HepG2 (cell line): ENCODE results near the gene PANK4. TPM values are rescaled to one million over a fixed set of nuclear protein-coding genes. Genes with fewer than 3 reads are reported as not detected.

Experiments used
- ATAC-seq: fragments of 200-7000 bp; cut with Tn5 transposase; 3 replicates; pipeline ENCODE4 v1.9.1; 2020; ENCODE audit warnings: mild to moderate bottlenecking, moderate library complexity
- BruUV-seq: library from RNA; stranded (reverse); fragments of 400-500 nt; replicated peaks from 2 replicates; lab custom pipeline; 2021; lab: Mats Ljungman, UMichigan
- CTCF ChIA-PET: fragments of 300-600 bp; formaldehyde crosslinking; extraction: SDS; loops from one replicate; lab custom pipeline; 2021; ENCODE audit warnings: low total read pairs, inconsistent platforms, low intra/inter-chr PET ratio; lab: Yijun Ruan, JAX
- POLR2A ChIA-PET: fragments of 350-600 bp; sonication (Branson Sonifier 250); formaldehyde crosslinking; loops from one replicate; lab custom pipeline; 2020; ENCODE audit warnings: antibody characterized with exemption, inconsistent platforms; lab: Yijun Ruan, JAX
- DNase-seq: peaks from one replicate; pipeline ENCODE4 v3.0.0-alpha.2; 2015; ENCODE audit warnings: low spot score
- FAIRE-seq: peaks from 3 replicates; lab custom pipeline; 2011; peaks lifted over from hg19 to GRCh38; lab: Jason Lieb, UNC
- H2AFZ ChIP-seq: one replicate; pipeline ENCODE4 v1.6.1; 2011; ENCODE audit warnings: low read length, inconsistent platforms
- H3K27ac ChIP-seq: fragments of 300-600 bp; 3 replicates; pipeline ENCODE4 v1.8.0; 2011; ENCODE audit warnings: mixed run types, mild to moderate bottlenecking, mixed read lengths, low read length, inconsistent platforms; ENCODE audit not compliant: insufficient read depth; ENCODE audit errors: extremely low read length
- H3K27me3 ChIP-seq, 2 experiments: fragments of 200-600 bp in 1 of 2; 2 replicates in 1 of 2; 3 replicates in 1 of 2; pipeline versions ENCODE4 v1.6.0 to v1.8.0; 2011; ENCODE audit warnings: low read length in 2 of 2, mild to moderate bottlenecking in 2 of 2, moderate library complexity in 2 of 2, inconsistent platforms in 1 of 2; ENCODE audit not compliant: insufficient read depth in 2 of 2, control insufficient read depth in 1 of 2
- H3K36me3 ChIP-seq, 2 experiments: fragments of 200-600 bp in 1 of 2; replicated peaks in 1 of 2; 2 replicates in 1 of 2; 3 replicates in 1 of 2; pipeline versions ENCODE4 v1.5.1 to v1.8.0; 2011; ENCODE audit warnings: low read length in 2 of 2, inconsistent platforms in 1 of 2; ENCODE audit not compliant: insufficient read depth in 2 of 2, control insufficient read depth in 1 of 2
- H3K4me1 ChIP-seq: 2 replicates; pipeline ENCODE4 v1.5.1; 2012; ENCODE audit warnings: low read length, inconsistent platforms; ENCODE audit not compliant: insufficient read depth
- H3K4me2 ChIP-seq: 2 replicates; pipeline ENCODE4 v1.6.0; 2011; ENCODE audit warnings: low read depth, low read length, inconsistent platforms
- H3K4me3 ChIP-seq, 3 experiments: fragments of 200-600 bp in 1 of 3; sonication (generic), shearing (Covaris generic) in 1 of 3; replicated peaks in 1 of 3; 2 replicates each; pipeline ENCODE4 v1.5.1; 2011 to 2016; ENCODE audit warnings: low read length in 3 of 3, inconsistent platforms in 2 of 3, low read depth in 2 of 3, mild to moderate bottlenecking in 2 of 3, control low read depth in 1 of 3, mixed read lengths in 1 of 3; ENCODE audit not compliant: insufficient read depth in 1 of 3
- H3K79me2 ChIP-seq: one replicate; pipeline ENCODE4 v1.6.1; 2011; ENCODE audit warnings: low read length, inconsistent platforms; ENCODE audit not compliant: insufficient read depth
- H3K9ac ChIP-seq: 2 replicates; pipeline ENCODE4 v1.6.0; 2011; ENCODE audit warnings: mild to moderate bottlenecking, low read depth, low read length, inconsistent platforms; ENCODE audit not compliant: insufficient read depth
- H3K9me3 ChIP-seq: 2 replicates; pipeline ENCODE4 v1.5.1; 2012; ENCODE audit warnings: mild to moderate bottlenecking, low read length
- H4K20me1 ChIP-seq: 2 replicates; pipeline ENCODE4 v1.6.0; 2011; ENCODE audit warnings: inconsistent platforms, mild to moderate bottlenecking, low read length, moderate library complexity; ENCODE audit not compliant: insufficient read depth
- DDIT3 ChIP-seq: sonication (generic); formaldehyde crosslinking; IDR thresholded peaks from 2 replicates; pipeline ENCODE4 v1.4.0; 2020; ENCODE audit warnings: mild to moderate bottlenecking, missing genetic modification reagents
- HMGA1 ChIP-seq: sonication (generic); formaldehyde crosslinking; conservative IDR thresholded peaks from 2 replicates; pipeline ENCODE4 v1.4.0; 2020; ENCODE audit warnings: missing genetic modification reagents
- KAT8 ChIP-seq: IDR thresholded peaks from 2 replicates; pipeline ENCODE4 v1.6.1; 2016; ENCODE audit warnings: missing genetic modification reagents, missing compliant biosample characterization
- KLF11 ChIP-seq: IDR thresholded peaks from 2 replicates; pipeline ENCODE4 v1.6.1; 2016; ENCODE audit warnings: missing compliant biosample characterization
- MLLT10 ChIP-seq: sonication (generic); formaldehyde crosslinking; IDR thresholded peaks from 2 replicates; pipeline ENCODE4 v1.4.0; 2020; ENCODE audit warnings: missing genetic modification reagents
- NFIC ChIP-seq: IDR thresholded peaks from 2 replicates; pipeline ENCODE4 v1.6.1; 2012; ENCODE audit warnings: mild to moderate bottlenecking, low read length, inconsistent platforms
- PAX8 ChIP-seq: sonication (generic); formaldehyde crosslinking; IDR thresholded peaks from 2 replicates; pipeline ENCODE4 v1.8.0; 2022; ENCODE audit warnings: mild to moderate bottlenecking, missing genetic modification reagents, borderline replicate concordance
- RFX1 ChIP-seq: fragments of 450-650 bp; IDR thresholded peaks from 2 replicates; pipeline ENCODE4 v1.6.1; 2017
- ZNF326 ChIP-seq: sonication (generic); formaldehyde crosslinking; IDR thresholded peaks from 2 replicates; pipeline ENCODE4 v1.4.0; 2020; ENCODE audit warnings: missing genetic modification reagents, borderline replicate concordance
- ZNF563 ChIP-seq: sonication (generic); formaldehyde crosslinking; IDR thresholded peaks from 2 replicates; pipeline ENCODE4 v1.8.0; 2022; ENCODE audit warnings: mild to moderate bottlenecking, moderate library complexity, missing genetic modification reagents
- WGBS: methylation state at CpG from one replicate; pipeline ENCODE4 v1.1.6; 2017; ENCODE audit warnings: low lambda C conversion rate; 5-methylcytosine and 5-hydroxymethylcytosine counted together
- in situ Hi-C: cut with HindIII; loops from 2 replicates; pipeline ENCODE4 v1.10.0; 2017; ENCODE audit warnings: low pct_unique_long_range_greater_than_20kb; ENCODE audit not compliant: extremely low pct_ligation_motif_present
- intact Hi-C: fragments of 100-400 bp; cut with micrococcal nuclease; formaldehyde crosslinking; loops from one replicate; pipeline ENCODE4 v1.10.0; 2022; ENCODE audit not compliant: unreplicated experiment
- polyA plus RNA-seq, 8 experiments: library from polyadenylated mRNA; depleted of rRNA in 3 of 8; stranded (reverse) in 7 of 8; unstranded in 1 of 8; fragments of >200 nt; fragmentation: Illumina TruSeq in 4 of 8; extraction: Trizol in 4 of 8; gene quantifications; 2 replicates each; pipeline versions ENCODE4 v1.2.1 to v1.2.3, GENCODE V29; 2011 to 2016; ENCODE audit warnings: low read depth in 4 of 8, missing spikeins in 1 of 8, mixed read lengths in 1 of 8; ENCODE audit not compliant: insufficient read depth in 1 of 8
- total RNA-seq, 5 experiments: library from RNA; depleted of rRNA; stranded (reverse); fragments of >200 nt; fragmentation: Illumina TruSeq; extraction: Trizol; gene quantifications; 2 replicates each; pipeline ENCODE4 v1.2.3, GENCODE V29; 2016; ENCODE audit warnings: low read depth in 1 of 5

The PANK4 gene
- total and polyA plus RNA-seq, 2 of the 13 experiments (the other 11 are each of a cell fraction or from before 2014, with no cell fraction given): 17.4 to 19.3 TPM

- Histone ChIP-seq H3K27me3 (no peaks in the 10 kb centered on the region), H3K9me3 (no peaks in the 10 kb centered on the region), H2AFZ (no peak overlapping the region), H3K27ac (no peak overlapping the region), H4K20me1 (no peaks in the 10 kb centered on the region), H3K4me2 (no peak overlapping the region), H3K4me1 (no peaks in the 10 kb centered on the region), H3K4me3 (no peak overlapping the region), H3K36me3 (peaks cover 30 to 75% of the 10 kb centered on the region in 2 experiments), H3K79me2 (no peaks in the 10 kb centered on the region)
- CTCF ChIA-PET: interaction anchor here (1.4 kb wide), 1 partner anchor 34 kb away, joined by 3 read pairs; no protein-coding TSS in a partner anchor
- 96% methylated on average over 26 of the region's 43 CpGs for WGBS
- no TSS peak for BruUV-seq
- in situ Hi-C loops (loop anchor here (25.0 kb wide), 1 partner anchor 327 kb away; the partner anchor contains the start of gene FAAP20), intact Hi-C loops (no loop called here)
- POLR2A ChIA-PET: no interaction called here
- no peak for TF ChIP-seq MLLT10
- TF ChIP-seq, all 625 proteins: peak for 0
- no peak for DNase-seq
- no peak for FAIRE-seq
- no peak overlapping the region for H3K9ac ChIP-seq
- ATAC-seq: no peak
Measured at GRCh38 chr1:2513939-2514652, 12.3 kb downstream of the PANK4 start.

GRCh38 chr1:2512862-2513421, 13.5 kb downstream of the PANK4 start:
- DNase-seq (no peak), FAIRE-seq (no peak), ATAC-seq (no peak)
- ChIA-PET CTCF (no interaction called here), POLR2A (no interaction called here)
- Histone ChIP-seq H3K27ac (no peak overlapping the region), H4K20me1 (no peaks in the 10 kb centered on the region), H3K9ac (no peak overlapping the region), H3K4me1 (no peaks in the 10 kb centered on the region), H3K36me3 (peaks cover 19 to 66% of the 10 kb centered on the region in 2 experiments), H3K4me2 (no peak overlapping the region), H3K9me3 (no peaks in the 10 kb centered on the region), H2AFZ (no peak overlapping the region), H3K27me3 (no peaks in the 10 kb centered on the region), H3K79me2 (no peaks in the 10 kb centered on the region), H3K4me3 (no peak overlapping the region)
- in situ Hi-C loops: loop anchor here (25.0 kb wide), 1 partner anchor 326 kb away; the partner anchor contains the start of gene FAAP20
- intact Hi-C loops: no loop called here
- 96% methylated on average over 20 of the region's 31 CpGs for WGBS
- no TSS peak for BruUV-seq
- TF ChIP-seq KLF11 (CRISPR knock-in tag) (no peak), ZNF563 (no peak), KAT8 (no peak), DDIT3 (no peak), RFX1 (no peak), ZNF326 (no peak), PAX8 (CRISPR knock-in tag) (no peak), NFIC (no peak), HMGA1 (CRISPR knock-in tag) (no peak)
